HG03135 (cell line): ENCODE measurements around the gene CHCHD6.

Source experiments
- ATAC-seq: cut with Tn5 transposase; IDR thresholded peaks from one replicate; pipeline ENCODE4 v1.9.1; 2021; ENCODE audit warnings: mild to moderate bottlenecking, moderate library complexity; ENCODE audit not compliant: unreplicated experiment

Gene CHCHD6

GRCh38 chr3:126857928-126858327 lies 153.9 kb downstream of the CHCHD6 start:
- ATAC-seq, result no peak

DNA sequence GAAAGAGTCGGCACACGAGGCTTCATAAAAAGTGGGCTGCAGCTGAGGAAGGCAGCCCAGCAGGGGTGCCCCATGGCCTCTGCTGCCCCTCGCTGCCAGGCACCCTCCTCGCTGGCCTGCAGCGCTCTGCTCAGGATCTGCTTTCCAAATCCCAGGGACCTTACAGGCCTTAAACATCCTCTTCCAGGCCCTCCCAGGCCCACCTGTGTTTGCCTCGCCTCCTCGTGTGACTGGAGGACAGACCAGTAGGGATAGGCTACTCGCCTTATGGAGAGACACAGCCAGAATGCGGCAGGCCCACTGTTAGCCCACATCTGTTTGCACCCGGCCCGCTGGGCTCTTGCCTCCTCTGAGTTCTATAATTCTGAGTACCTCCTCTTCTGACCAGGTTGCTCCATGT lies 154.4 kb downstream of the CHCHD6 start:
- no peak for ATAC-seq

- ATAC-seq, result no peak
Measured at GRCh38 chr3:126858887-126859286, 154.8 kb downstream of the CHCHD6 start.

GRCh38 chr3:126859415-126860246 lies 155.6 kb downstream of the CHCHD6 start:
- no peak for ATAC-seq

DNA sequence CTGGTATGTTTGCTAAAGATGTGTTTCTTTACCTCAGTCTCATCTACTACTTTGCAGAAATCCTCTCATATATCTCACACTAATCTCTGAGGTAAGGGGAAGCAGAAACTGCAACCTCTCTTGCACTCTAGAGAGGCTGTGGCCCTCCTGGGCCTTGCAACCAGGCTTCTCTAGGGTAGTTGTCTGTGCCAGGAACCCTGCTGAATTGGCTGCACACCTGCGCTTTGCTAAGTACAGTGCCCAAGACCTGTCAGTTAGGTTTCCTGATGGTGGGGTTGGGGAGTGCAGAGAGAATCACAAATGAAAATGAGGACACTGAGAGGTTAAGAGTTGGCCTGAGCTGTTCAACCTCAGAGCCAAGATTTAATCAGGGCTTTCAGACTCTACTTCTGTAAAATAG lies 161.7 kb downstream of the CHCHD6 start:
- no peak for ATAC-seq

- no peak for ATAC-seq
Measured at GRCh38 chr3:126866175-126866759, 162.2 kb downstream of the CHCHD6 start.

- ATAC-seq, result no peak
Measured at GRCh38 chr3:126867190-126867862, 163.3 kb downstream of the CHCHD6 start.

DNA sequence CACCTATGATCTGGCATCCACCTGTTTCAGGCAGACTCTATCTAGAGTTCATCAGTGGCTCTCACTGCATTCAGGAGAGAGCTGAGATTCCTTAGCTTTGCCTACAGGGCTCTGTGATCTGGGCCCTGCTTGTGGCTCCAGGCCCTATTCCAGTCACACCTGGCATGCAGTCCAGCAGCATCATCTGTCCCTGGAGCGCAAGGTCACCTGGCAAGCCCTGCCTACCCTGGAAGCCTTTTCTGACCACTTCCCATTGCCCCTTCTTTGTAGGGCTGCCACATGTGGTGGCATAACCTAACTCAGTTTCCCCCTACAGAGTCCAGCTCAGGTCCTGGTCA lies 163.8 kb downstream of the CHCHD6 start:
- no peak for ATAC-seq

DNA sequence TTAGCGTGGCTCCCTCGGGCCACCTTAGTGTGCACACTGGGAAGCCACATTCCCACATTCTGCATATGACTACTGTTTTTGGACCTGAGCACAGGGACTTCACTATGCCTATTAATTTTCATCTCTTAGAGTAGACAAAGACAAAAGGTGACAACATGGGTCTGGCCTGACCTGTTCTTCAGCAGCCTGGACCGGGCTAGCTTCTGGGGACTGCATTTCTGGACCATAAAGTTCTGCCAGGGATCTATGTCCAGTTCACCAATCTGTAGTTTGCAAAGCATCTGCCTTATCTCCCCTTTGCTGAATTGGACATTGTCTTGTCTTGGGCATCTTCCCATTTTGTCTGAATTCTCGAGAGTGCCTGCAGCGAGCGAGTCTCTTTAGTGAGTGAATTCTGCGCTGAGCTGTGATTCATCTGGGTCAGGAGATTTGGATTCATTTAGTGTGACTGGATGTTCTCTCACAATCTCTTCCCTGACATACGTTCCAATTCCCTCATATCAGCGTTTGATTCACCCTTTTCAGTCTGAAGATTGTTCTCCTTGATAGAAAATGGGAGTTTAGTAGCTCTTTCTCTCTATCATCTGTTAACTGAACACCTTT lies 166.7 kb downstream of the CHCHD6 start:
- ATAC-seq, result no peak

DNA sequence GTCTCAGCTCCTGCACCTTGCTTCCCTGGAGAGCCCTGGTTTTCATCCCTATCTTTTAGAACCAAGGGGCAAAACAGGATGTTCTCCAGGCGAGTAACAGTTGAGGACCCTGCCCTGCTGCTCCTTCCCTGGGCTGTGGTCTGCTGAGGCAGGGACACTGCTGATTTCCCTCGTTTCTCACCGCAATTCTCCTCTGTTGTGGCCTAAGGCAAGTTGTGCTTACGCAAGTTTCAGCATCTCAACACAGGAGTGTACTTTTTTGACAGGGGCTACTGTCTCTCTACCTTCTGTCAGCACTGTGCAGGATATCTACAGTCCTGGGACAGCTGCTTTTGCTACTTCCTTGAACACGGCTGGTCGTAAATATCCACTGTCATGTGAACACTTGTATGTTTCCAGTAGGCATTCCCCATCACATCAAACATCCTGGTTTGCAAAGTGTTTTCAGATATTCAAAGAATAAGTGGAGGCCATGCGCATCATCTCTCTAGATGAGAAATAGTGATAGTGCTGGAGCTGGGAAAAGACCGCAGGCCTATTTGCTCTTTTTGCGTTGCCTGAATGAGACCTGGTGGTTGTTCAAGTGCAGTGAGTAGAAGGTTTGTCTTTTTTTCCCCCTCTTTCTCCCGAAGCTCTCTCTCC lies 168.8 kb downstream of the CHCHD6 start:
- no peak for ATAC-seq

DNA sequence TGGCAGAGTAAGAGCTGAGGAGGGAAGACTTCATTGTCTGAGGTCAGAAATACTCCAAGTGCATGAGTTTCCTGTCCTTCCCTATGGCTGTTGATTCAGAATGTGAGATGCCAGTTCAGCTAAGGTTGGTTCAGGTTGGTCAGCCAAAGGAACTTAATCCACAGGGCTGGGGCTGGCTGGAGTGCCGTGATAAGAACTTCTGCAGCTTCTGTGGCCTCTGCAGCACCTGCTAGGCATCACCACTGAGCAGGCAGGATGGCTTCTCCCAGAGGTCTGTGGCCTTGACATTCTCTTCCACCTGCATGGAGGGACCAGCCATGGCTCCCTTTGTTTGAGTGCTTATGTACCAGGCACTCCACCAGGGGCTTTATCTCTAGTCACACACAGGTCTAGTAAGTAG lies 169.4 kb downstream of the CHCHD6 start:
- ATAC-seq, result no peak

DNA sequence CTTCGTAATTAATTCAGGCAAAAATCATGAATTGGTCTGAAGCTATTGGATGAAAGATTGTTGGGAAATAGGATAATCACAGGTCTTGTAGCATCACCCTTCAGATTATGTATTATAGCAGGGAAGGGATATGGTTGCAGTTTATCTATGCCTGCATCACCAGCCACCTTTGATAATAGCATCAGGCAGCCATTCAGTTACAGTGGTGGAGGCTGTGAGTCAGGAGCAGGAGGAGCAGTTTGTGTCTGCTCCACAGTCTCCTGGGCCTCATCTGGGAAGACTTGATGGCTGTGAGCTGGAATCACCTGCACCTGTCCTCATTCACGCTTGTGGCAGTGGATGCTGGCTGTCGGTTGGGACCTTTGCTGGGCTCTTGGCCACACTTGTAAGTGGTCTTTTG lies 174.6 kb downstream of the CHCHD6 start:
- ATAC-seq, result no peak

DNA sequence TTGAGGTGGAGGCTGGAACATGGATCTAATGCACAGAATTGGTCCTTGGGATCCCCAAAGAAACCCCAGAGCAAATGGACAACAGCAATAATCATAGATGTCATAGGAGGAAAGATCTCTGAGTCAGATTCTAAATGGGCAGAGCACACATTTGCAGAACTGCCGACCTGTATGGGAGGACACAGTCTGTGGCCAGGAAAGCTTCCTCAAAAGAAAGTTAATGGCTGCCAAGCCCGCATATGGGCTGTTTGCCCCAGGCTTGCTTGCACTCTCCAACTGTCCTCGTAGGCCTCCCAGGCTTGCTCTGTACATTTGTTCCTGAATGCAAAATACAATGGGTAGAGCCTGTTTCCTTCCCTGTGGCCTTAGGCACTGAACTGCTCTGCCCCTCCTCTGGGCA lies 176.9 kb downstream of the CHCHD6 start:
- no peak for ATAC-seq

DNA sequence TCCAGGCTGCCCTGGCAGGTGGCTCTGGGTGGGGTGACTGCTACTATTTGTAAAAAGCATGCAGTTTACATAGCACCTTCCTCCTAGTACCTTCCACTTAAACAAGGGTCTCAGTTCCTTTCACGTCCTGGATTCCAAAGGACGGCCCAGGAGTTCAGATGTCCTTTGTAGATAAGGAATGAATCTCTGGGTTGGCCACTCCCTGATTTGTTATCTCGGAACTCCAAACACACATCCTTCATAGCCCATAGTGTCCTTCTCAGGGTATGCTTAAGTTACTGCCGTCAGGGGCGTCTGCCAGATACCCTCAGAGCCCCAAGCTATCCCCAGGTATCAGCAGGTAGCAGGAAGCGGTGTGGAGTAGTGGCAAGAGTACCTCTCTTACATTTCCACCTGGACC lies 177.8 kb downstream of the CHCHD6 start:
- ATAC-seq, result no peak

- ATAC-seq, result no peak
Measured at GRCh38 chr3:126883241-126883640, 179.2 kb downstream of the CHCHD6 start.

DNA sequence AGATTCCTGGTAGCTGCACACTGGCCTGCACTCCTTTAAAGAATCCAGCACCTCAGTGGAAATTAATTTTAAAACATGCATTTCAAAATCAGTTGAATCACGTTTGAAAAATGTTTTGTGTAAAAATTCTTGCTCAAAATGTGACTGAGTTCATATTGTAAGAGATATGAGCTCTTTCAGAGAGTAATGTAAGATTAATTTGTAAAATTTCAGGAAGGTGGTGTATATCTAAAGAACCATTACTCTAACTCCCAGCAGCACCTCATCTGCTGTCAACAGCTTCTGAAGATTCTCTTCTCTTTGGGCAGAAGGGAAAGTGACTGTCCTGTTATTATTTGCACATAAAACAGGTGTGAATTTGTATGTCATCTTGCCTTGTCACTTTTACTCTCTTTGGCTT lies 181.4 kb downstream of the CHCHD6 start:
- no peak for ATAC-seq

- ATAC-seq, result no peak
Measured at GRCh38 chr3:126886217-126886616, 182.2 kb downstream of the CHCHD6 start.

- ATAC-seq, result no peak
Measured at GRCh38 chr3:126887686-126888085, 183.6 kb downstream of the CHCHD6 start.

GRCh38 chr3:126888186-126888760 lies 184.2 kb downstream of the CHCHD6 start:
- ATAC-seq, result no peak

- ATAC-seq, result no peak
Measured at GRCh38 chr3:126889276-126890201, 185.5 kb downstream of the CHCHD6 start.
